C4-2B (cell line): ENCODE results near the gene HDAC4.

Experiments
- CTCF ChIP-seq: fragments of 450-650 bp; conservative IDR thresholded peaks from 2 replicates; pipeline ENCODE4 v1.5.1; 2017; ENCODE audit warnings: mild to moderate bottlenecking
- ZFX ChIP-seq: fragments of 450-650 bp; IDR thresholded peaks from 2 replicates; pipeline ENCODE4 v1.6.1; 2017

DNA sequence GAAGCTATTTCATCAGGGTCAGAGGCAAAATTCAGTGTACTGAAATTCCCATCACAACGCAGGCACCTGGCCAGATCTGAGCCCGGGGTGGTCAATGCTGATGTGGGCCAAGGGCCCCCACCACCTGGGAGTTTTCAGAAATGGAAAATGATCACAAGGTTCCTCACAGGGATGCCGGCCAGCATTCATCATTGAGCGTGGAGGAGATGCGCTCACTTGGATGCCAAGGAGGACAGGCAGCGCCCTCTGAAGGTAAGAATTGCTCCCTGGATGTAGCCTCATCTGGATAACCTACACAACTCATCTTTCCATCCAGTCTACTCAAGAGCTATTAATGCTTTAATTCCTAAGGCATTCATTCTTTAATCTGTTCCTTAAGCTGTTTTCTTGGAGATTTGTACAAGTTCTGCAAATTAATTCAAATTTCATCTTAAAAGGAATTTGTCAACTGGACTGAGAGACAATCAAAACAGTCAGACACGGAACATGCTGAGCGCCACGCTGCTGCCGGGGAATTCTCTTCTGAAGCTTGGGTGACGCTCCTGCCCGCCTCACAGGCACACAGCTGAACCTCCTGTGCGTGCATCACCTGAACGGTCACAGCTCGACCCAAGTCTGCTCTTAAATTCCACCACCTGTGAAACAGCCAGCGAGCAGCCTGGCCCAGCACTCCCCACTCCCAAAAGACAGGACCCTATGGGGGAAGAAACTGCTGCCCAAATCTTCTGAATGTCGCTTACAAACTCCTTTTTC lies 206.7 kb downstream of the HDAC4 start:
- TF ChIP-seq CTCF (no peak), ZFX (no peak)
